Measurements from ENCODE around the gene IGF1R.

DNA sequence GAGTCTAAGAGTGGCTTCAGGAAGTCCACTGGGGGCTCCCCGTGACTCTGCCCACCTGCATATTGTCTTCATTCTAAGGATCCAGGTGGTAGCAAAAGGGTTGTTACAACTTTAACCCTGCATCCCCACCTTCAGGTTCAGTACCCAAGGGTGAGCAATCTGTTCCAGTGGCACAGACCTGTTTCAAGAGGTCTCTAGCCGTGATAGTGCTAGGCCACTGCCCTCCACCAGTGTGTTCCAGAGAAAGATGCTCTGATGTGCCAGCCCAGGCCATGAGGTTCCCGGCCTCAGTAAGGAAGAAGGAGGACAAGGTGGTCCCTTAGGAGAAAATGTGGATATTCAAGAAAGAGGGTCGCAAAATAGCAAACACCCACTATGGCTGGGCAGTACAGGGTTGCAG lies 87.0 kb downstream of the IGF1R start:
- TF ChIP-seq CTCF (conservative IDR thresholded peaks at IDR 0.05; ENCODE audit: low read depth, low read length) = no peak
- no peak for TF ChIP-seq EZH2phosphoT487 (IDR thresholded peaks at IDR 0.05; ENCODE audit: borderline replicate concordance, low read length)
